ENCODE measurements around the gene CADPS2. TPM values are rescaled to one million over a fixed set of nuclear protein-coding genes. Genes with fewer than 3 reads are reported as not detected.

Gene CADPS2
- total and polyA plus RNA-seq, 2 donors (not counting 3 experiments of a cell fraction or from before 2014, with no cell fraction given), result 9.5 to 22.6 TPM

DNA sequence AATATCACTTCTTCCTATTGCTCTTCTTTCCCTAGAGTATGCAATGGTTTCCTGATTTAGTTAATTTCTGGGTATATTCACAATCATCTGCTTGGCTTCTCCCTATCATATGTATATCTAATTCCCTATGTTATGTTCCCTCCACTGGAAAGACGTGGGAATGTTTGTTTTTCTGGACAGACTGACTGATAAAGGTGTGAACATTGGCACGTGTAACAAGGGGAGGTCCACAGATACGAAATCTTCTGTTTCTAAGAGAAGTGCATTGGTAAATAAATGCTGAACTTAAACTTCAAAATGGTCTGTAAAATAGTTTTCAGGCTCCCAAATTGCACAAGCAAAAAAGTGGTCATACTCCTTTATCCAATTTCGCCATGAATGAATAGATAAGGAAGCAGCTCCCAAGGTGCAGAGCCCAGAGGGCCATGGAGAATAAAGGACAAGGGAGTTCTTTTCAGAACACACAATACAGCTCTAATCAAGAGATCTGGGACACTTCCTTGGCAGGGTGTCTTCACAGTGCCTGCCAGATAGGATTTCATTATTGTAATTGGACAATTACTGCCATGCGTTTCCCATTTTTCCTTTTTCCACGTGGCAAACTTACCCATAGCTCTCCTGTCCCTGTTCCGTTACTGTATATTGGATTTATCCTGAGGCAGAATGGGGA, 329.3 kb downstream of the CADPS2 start:
- H3K4me2 ChIP-seq (ENCODE audit: insufficient read depth, low read length), result no peak overlapping the region
- no peaks in the 10 kb centered on the region for H3K36me3 ChIP-seq (ENCODE audit: control insufficient read depth in 2 of 2, extremely low read depth in 1 of 2, insufficient read depth in 2 of 2, low read length in 2 of 2)
- H3K9me1 ChIP-seq (replicated peaks; ENCODE audit: control insufficient read depth, extremely low read depth, insufficient read depth, low read length), result no peaks in the 10 kb centered on the region
- ChIA-PET CTCF (no interaction called here), POLR2A (no interaction called here)
- H3K9me3 ChIP-seq (replicated peaks; ENCODE audit: control insufficient read depth, insufficient read depth, low read length), result no peaks in the 10 kb centered on the region
- H4K20me1 ChIP-seq (replicated peaks; ENCODE audit: control insufficient read depth, extremely low read depth, insufficient read depth, low read length), result no peaks in the 10 kb centered on the region
- no peak for FAIRE-seq
- no peak overlapping the region for H2AFZ ChIP-seq (ENCODE audit: low read depth, low read length)
- H3K9ac ChIP-seq (replicated peaks; ENCODE audit: extremely low read depth, insufficient read depth, low read length), result no peak overlapping the region
- TF ChIP-seq GATA2 (IDR thresholded peaks at IDR 0.05; ENCODE audit: insufficient read depth, insufficient read length, low read depth, low read length) (no peak), POLR2A (IDR thresholded peaks at IDR 0.05; ENCODE audit: low read depth, low read length) (no peak), EZH2 (IDR thresholded peaks at IDR 0.05; ENCODE audit: borderline replicate concordance, low read depth, low read length, severe bottlenecking) (no peak), MYC (IDR thresholded peaks at IDR 0.05; ENCODE audit: low read depth, low read length) (no peak), POLR2AphosphoS5 (IDR thresholded peaks at IDR 0.05; ENCODE audit: insufficient read depth, low read depth, low read length) (no peak), JUN (IDR thresholded peaks at IDR 0.05; ENCODE audit: borderline replicate concordance, insufficient read depth, insufficient read length, low read depth) (no peak), FOS (IDR thresholded peaks at IDR 0.05; ENCODE audit: borderline replicate concordance, insufficient read depth, low read length) (no peak)
- TF ChIP-seq, protein P1, sequence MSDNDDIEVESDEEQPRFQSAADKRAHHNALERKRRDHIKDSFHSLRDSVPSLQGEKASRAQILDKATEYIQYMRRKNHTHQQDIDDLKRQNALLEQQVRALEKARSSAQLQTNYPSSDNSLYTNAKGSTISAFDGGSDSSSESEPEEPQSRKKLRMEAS (IDR thresholded peaks at IDR 0.05; ENCODE audit: insufficient read depth, insufficient read length), result no peak
- TF ChIP-seq, protein P2, sequence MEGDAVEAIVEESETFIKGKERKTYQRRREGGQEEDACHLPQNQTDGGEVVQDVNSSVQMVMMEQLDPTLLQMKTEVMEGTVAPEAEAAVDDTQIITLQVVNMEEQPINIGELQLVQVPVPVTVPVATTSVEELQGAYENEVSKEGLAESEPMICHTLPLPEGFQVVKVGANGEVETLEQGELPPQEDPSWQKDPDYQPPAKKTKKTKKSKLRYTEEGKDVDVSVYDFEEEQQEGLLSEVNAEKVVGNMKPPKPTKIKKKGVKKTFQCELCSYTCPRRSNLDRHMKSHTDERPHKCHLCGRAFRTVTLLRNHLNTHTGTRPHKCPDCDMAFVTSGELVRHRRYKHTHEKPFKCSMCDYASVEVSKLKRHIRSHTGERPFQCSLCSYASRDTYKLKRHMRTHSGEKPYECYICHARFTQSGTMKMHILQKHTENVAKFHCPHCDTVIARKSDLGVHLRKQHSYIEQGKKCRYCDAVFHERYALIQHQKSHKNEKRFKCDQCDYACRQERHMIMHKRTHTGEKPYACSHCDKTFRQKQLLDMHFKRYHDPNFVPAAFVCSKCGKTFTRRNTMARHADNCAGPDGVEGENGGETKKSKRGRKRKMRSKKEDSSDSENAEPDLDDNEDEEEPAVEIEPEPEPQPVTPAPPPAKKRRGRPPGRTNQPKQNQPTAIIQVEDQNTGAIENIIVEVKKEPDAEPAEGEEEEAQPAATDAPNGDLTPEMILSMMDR (IDR thresholded peaks at IDR 0.05; ENCODE audit: extremely low read depth in 1 of 2, insufficient read depth in 1 of 2, low read depth in 1 of 2, low read length in 2 of 2), result no peak
- intact Hi-C loops (cut with micrococcal nuclease) (loop anchor here (10.0 kb wide), 1 partner anchor 498 kb away; no protein-coding TSS in a partner anchor), dilution Hi-C loops (cut with MboI; ENCODE audit: extremely low pct_ligation_motif_present, low sequenced_read_pairs) (no loop called here)
- H3K79me2 ChIP-seq (ENCODE audit: control insufficient read depth, insufficient read depth, low read length), result no peaks in the 10 kb centered on the region
- DNase-seq (ENCODE audit: low read depth, low spot score), result no peak
- no peak overlapping the region for H3K4me3 ChIP-seq (replicated peaks in 1 of 3; ENCODE audit: insufficient read depth in 1 of 3, low read depth in 1 of 3, low read length in 3 of 3)
- no peak overlapping the region for H3K27ac ChIP-seq (ENCODE audit: insufficient read depth, low read depth, low read length)
- no peaks in the 10 kb centered on the region for H3K4me1 ChIP-seq (ENCODE audit: control insufficient read depth, extremely low read depth, insufficient read depth, low read length)
- H3K27me3 ChIP-seq (ENCODE audit: control insufficient read depth in 2 of 2, insufficient read depth in 2 of 2, low read length in 2 of 2), result no peaks in the 10 kb centered on the region
- BruUV-seq (replicated peaks), result no TSS peak
